Activated gamma-delta T cell (primary cell): ENCODE data around the gene TMEM176A.

Source experiments
- DNase-seq: peaks from one replicate; lab custom pipeline; 2025; lab: John Stamatoyannopoulos, UW

The TMEM176A gene

GRCh38 chr7:150849204-150849775, 48.7 kb downstream of the TMEM176A start:
- no peak for DNase-seq

- DNase-seq: no peak
These were observed 49.7 kb downstream of the TMEM176A start for GRCh38 chr7:150850273-150850672.

GRCh38 chr7:150851492-150852370, 51.2 kb downstream of the TMEM176A start:
- DNase-seq: no peak

- DNase-seq: no peak
These were observed 51.9 kb downstream of the TMEM176A start, which contains the start of gene AOC1 for GRCh38 chr7:150852371-150852905. TSS of gene AOC1 (plus strand) at chr7:150852517. CDS start at chr7:150856471, 3,954 bp downstream.

GRCh38 chr7:150854066-150855000, 53.8 kb downstream of the TMEM176A start:
- DNase-seq: no peak
